Stimulated activated naive CD8-positive, alpha-beta T cell treated with anti-CD3 and anti-CD28 coated beads, Interleukin-15, Interleukin-2, amounts not matched to agents 100 U/mL and 50 U/mL, for 24 hours (primary cell): Measurements from ENCODE around the gene GPR152.
"Not testable (repeated sequence)": the region's sequence is repeated elsewhere in the genome, so short reads cannot be mapped to it uniquely, and the experiment has no call there.

ENCODE experiments used
- ATAC-seq: fragments of 150-1000 bp; cut with Tn5 transposase; one replicate; pipeline ENCODE4 v1.10.0; 2021
- DNase-seq: peaks from one replicate; pipeline ENCODE4 v3.0.0; 2021

The GPR152 gene

DNA sequence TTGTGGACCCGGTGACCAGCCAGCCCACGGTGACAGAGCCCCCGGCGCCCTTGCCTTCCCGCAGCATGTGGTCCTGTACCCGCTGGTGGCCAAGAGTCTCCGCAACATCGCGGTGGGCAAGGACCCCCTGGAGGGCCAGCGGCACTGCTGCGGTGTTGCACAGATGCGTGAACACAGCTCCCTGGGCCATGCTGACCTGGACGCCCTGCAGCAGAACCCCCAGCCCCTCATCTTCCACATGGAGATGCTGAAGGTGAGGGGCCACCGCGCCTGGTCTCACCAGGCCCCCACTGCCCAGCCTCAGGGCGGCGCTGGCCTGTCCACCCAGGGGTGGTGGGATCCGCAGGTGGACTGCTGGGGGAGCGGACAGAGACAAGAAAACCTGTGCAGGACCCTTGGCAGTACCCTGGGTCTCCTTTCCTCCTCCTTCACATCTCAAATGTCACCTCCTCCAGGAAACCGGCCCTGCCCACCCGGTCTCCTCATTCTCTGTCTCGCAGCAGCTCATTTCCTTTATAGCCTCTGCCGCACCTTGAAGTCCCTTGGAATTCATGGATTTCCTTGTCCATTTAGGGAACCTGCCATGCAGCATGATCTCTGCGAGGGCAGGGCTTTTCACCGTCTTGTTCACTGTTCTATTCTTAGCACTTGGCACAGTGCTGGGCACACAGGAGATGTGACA is 36.8 kb upstream of the GPR152 start:
- no peak for DNase-seq
- no peak for ATAC-seq

DNA sequence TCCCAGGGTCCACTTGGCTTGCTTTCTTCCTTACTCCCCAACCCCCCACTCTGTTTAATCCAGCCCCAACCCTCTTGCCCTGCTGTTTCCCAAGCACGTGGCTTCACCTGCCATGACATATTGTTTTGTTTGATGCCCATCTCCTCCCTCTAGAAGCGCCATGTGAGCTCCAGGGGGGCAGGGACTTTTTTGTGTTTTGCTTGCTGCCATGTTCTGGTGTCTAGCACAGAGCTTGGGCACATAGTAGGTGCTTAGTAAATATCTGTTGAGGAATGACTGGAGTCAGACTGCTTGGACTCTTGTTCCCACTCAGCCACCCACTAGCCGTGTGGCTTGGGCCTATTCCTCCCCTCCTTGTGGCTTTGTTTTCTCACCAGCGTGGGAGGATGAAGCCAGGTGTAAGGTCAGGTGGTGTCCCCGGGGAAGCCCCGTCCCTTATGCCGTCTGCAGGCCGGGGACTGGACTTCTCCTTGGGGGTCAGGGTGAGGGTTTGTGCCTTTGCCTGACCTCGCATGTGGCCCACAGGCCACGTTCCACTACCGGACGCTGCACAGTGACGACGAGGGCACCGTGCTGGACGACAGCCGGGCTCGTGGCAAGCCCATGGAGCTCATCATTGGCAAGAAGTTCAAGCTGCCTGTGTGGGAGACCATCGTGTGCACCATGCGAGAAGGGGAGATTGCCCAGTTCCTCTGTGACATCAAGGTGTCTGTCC is 34.1 kb upstream of the GPR152 start:
- ATAC-seq, result no peak
- DNase-seq, result peak; percentile 73

DNA sequence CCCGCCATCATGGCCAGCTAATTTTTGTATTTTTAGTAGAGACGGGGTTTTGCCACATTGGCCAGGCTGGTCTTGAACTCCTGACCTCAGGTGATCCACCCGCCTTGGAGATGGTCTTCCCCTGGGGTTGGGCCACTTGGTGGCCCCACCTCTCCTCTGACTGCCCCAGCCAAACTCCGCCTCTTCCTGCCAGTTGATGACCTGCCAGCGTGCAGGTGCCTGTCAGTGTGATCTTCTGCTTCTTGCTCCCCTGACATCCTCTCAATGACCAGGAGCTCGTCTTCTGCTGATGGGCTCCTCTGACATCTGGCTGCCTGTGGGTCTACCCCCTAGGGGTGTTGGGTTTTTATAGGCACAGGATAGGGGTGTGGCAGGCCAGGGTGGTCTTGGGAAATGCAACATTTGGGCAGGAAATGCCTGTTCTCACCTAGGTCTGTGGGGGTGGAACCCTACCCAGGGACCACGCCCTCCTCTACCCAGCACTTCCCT is 33.4 kb upstream of the GPR152 start:
- ATAC-seq, result not testable (repeated sequence)
- peak; percentile 75 for DNase-seq

DNA sequence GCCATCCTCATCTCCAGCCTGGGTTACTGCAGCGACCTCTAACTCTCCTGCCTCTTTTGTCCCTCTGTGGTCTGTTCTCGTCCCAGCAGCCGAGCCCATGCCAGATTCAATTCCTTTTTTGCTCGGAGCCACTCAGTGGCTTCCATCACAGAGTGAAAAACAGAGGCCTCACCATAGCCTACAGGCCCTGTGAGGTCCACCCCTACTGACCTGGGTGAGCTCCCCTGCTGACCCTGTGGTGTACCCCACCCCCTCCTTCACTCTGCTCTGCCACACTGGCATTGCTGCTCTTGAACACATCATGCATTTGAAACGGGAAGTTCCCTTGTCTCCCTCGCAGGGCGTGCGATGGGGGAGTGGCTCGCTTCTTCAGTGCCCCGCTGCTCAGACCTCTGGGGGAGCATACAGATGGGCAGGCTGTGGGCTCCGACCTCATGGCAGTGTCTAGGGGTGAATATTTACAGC is 32.4 kb upstream of the GPR152 start:
- DNase-seq (peak; percentile 83), ATAC-seq (peak; percentile 35)

DNA sequence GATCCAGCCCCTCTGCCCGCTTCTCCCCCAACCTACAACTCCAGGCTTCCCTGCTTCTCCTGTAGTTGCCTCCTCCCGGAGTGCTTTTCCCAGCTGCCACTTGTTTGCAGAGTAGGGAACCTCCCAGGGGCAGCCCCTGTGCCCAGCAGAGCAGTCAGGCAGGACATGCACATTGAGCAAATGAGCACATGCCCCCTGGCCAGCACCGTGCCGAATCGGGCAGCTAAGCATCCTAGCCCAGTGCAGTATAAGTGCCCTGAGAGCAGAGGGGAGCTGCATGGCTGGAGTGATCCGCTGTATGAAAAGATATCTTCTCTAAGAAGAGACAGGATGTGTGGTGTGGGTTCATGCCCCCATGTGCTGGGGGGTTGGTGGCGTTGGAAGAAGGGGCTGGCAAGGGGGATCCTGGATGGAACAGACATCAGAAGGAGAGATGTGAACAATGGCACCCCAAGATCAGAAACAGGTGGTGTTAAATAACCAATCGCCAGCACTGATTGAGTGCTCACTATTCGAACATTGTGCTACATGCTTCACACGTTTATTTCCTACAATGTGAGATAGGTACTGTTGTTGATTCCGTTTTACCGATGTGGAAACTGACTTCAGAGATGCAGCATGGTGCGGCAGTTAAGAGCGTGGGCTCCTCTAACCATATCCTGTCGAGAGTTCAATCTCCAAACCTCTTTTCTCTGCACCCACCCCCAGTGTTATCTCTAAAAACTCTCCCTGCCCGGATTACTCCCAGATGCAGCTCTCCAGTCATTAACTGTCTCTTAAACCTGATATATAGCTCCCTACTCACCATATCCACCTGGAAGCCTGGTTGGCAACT is 31.5 kb upstream of the GPR152 start:
- ATAC-seq (peak; percentile 17), DNase-seq (peak; percentile 55)

DNA sequence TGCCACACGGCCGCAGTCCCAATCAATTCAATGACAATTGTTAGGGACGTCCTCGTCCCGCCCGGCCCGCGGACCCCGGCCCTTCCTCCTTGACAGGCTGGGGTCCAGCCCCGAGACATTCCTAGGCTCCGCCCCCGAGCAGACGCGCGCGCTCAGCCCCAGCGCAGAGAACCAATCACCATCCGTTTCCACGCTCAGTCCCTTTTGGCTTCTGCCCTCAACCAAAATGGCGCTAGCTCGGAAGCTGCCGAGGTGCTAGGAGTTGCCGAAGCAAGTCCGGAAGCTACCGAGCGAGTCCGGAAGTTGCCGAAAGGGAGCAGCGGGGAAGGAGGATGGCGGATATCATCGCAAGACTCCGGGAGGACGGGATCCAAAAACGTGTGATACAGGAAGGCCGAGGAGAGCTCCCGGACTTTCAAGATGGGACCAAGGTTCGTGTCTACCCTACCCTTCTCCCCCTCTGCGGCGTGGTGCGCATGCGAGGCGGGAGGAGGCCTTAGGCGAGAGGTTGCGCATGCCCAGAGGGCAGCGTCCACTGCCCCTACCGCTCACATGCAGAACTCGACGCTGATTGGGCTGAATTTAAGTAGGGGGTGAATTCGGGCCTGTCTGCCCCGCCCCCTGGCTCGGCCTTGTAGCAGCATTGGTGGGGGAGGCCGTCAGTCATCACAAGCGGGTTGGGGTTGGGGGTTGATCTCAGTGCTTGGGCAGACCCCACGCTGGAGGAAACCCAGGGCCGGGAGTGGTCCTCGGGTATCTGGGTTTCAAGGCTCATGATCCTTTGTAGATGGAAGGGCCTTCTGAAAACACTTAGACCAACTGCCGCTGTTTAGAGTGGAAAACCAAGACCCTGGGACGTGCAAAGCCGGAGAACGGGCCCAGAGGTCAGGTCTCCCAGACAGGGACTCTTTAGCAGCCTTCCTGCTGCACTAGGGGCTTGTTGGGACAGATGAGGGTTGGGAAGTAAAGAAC is 30.6 kb upstream of the GPR152 start, which contains the start of gene AIP:
AIP (plus strand) TSS at position 200 of the 972 bp plus-strand sequence; CDS start at position 333, 133 bp downstream.
- DNase-seq (peak; percentile 97), ATAC-seq (peak; percentile 66)

DNA sequence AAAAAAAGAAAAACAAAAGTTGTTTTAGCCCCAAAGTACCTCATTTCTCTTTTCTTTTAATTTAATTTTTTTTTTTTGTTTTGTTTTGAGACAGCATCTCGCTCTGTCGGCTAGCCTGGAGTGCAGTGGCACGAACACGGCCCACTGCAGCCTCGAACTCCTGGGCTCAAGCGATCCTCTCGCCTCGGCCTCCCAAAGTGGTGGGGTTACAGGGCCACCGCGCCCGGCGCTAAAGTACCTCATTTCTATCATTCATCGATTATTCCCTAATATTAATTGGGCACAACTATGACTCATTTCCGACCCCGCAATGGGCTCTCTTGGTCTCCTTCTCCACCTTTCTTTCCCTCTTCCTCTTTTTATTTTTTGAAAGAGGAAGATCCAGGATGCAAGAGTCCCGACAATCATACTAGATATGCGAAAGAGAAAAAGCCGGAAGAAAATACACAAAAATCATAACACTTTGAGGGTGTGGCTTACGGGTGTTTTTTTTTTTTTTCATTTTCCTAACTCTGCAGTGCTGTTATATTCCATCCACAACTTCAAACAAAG is 29.8 kb upstream of the GPR152 start:
- no peak for DNase-seq
- ATAC-seq, result no peak

DNA sequence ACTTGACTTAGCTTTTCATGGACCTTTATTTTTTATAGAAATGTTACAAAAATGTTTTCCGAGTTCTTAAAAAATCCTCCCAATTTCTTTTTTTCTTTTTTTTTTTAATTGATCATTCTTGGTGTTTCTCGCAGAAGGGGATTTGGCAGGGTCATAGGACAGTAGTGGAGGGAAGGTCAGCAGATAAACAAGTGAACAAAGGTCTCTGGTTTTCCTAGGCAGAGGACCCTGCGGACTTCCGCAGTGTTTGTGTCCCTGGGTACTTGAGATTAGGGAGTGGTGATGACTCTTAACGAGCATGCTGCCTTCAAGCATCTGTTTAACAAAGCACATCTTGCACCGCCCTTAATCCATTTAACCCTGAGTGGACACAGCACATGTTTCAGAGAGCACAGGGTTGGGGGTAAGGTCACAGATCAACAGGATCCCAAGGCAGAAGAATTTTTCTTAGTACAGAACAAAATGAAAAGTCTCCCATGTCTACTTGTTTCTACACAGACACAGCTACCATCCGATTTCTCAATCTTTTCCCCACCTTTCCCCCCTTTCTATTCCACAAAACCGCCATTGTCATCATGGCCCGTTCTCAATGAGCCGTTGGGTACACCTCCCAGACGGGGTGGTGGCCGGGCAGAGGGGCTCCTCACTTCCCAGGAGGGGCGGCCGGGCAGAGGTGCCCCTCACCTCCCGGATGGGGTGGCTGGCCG is 25.0 kb upstream of the GPR152 start:
- not testable (repeated sequence) for ATAC-seq

DNA sequence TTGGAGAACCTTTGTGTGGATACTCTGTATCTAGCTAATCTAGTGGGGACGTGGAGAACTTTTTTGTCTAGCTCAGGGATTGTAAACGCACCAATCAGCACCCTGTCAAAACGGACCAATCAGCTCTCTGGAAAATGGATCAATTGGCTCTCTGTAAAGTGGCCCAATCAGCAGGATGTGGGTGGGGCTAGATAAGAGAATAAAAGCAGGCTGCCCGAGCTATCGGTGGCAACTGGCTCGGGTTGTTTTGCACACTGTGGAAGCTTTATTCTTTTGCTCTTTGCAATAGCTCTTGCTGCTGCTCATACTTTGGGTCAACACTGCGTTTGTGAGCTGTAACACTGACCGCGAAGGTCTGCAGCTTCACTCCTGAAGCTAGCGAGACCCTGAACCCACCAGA is 24.2 kb upstream of the GPR152 start:
- ATAC-seq, DNase-seq: not testable (repeated sequence)

More for the DNA sequence above, 25.0 kb upstream of the GPR152 start:
- DNase-seq, result not testable (repeated sequence)

DNA sequence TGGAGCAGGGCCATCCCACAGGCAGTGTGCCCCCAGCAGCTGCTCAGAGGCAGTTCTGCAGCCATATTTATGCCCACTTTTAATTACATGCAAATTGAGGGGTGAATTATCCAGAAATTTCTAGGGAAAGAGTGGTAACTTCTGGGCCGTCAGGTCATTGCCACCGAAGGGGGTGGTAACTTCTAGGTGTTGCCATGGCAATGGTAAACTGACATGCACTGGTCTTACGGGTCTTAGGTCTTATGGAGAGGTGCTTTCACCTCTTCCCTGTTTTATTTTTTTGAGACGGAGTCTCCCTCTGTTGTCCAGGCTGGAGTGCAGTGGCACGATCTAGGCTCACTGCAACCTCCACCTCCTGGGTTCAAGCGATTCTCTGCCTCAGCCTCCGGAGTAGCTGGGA is 20.4 kb upstream of the GPR152 start:
- DNase-seq, result no peak
- ATAC-seq, result no peak

DNA sequence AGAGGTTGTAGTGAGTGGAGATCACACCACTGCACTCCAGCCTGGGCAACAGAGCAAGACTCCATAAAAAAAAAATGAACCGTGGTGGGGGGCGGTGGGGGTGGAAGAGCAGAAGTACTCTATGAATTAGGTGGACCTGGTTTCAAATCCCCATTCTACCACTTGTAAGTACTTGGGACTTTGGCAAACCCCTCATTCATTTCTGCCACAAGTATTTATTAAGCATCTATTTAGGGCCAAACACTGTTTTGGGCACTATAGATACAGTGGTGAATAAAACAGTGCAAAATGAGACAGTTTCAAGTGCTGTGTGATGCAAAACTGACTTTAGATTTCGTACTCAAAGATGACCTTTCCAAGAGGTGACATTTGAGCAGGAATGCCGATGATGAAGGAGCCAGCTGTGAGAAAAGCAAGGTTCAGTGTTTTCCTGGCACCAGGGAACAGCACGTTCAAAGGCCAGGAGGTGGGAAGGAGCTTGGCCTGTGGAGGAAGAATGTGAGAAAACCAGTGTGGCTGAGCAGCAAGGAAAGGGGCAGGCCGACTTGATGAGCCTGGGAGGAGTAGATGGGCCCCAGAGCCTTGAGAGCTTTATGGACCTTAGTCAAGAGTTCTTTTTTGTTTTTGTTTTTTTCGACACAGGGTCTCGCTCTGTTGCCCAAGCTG is 17.9 kb upstream of the GPR152 start:
- DNase-seq (no peak), ATAC-seq (no peak)

DNA sequence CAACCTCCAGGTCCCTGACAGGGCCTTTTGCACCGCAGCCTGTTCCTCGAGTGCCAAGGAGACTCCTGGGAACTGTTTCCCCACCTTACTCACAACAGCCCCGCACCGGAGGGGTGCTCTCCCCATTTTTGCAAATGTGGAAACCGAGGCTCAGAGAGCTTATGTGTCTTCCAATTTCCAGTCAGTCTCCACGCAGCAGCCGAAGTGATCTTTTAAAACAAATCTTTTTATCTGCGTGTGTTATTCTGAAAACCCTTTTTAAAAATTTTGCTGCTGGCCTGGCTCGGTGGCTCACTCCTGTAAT is 16.9 kb upstream of the GPR152 start:
- ATAC-seq, result peak; percentile 0
- DNase-seq, result no peak

DNA sequence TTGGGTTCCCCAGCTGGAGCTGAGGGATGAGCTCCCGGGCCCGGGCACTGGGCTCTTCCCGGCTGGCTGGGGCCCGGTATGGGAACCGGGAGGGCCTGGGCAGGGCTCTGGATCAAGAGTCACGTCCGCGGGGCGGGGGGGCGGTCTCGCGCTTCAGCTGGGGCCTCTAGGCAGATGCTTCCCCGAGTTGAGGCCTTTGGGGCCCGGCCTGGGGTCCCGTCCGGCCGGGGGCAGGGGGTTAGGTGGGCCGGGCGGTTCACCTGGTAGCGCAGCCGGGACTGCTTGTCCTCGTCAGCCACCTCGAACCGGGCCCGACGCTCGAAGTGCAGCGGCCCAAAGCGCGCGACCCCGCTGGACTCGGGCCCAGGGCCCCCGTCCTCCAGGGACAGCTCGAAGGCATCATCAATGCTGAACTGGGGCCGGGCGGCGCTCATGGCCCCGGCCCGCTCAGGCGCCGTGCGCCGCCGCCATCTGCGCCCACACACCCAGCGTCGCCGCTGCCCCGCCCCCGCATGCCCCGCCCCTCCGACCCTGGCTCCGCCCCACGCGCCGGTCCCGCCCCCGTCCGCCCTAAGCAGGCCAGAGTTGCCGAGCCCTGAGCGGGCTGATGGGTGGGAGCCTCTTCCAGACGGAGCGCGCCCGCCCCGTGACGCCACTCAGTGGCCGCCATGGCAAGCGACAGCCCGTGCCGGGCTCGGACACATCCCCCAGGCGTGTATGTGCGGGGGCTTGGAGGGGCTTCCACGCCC is 16.4 kb upstream of the GPR152 start, which contains the start of gene TMEM134:
TMEM134 (minus strand) TSS at position 493 of the 749 bp plus-strand sequence; CDS start at position 434, 59 bp downstream.
- ATAC-seq (peak; percentile 88), DNase-seq (peak; percentile 94)

DNA sequence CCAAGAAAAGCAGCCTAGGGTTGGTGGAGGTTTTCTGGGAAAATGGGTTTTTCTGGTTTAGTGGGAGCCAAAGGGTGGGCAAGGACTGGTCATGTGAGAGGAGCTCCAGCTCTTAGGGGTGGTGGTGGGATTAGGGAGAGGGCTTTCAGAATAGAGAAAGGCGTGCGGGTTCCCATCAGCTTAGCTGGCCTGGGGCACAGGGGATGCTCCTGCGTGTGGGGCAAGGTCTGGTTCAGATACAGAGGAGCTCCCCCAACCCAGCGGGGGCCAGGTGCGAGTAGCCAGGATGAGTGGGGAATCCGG is 15.9 kb upstream of the GPR152 start:
- no peak for DNase-seq

DNA sequence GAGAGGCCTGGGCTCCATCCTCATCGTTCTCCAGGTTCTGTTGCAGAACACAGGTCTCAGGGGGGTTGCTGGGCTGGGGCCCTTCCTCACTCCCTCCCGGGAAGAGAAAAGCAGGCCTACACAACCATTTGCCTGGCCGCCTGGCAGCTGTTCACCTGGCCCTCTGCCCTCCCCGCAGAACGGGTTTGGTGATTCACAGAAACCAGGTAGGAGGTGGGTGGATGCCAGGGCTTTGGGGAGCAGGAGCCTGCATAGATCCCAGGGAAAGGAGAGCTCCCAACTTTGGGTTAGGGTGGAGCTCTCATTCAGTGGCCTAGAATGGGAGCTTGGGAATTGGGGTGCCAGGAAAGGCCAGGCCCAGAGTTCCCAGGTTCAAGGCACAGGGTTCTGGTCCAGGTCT is 15.5 kb upstream of the GPR152 start:
- no peak for ATAC-seq
- DNase-seq, result peak; percentile 44

More for the DNA sequence above, 15.9 kb upstream of the GPR152 start:
- peak; percentile 1 for ATAC-seq

DNA sequence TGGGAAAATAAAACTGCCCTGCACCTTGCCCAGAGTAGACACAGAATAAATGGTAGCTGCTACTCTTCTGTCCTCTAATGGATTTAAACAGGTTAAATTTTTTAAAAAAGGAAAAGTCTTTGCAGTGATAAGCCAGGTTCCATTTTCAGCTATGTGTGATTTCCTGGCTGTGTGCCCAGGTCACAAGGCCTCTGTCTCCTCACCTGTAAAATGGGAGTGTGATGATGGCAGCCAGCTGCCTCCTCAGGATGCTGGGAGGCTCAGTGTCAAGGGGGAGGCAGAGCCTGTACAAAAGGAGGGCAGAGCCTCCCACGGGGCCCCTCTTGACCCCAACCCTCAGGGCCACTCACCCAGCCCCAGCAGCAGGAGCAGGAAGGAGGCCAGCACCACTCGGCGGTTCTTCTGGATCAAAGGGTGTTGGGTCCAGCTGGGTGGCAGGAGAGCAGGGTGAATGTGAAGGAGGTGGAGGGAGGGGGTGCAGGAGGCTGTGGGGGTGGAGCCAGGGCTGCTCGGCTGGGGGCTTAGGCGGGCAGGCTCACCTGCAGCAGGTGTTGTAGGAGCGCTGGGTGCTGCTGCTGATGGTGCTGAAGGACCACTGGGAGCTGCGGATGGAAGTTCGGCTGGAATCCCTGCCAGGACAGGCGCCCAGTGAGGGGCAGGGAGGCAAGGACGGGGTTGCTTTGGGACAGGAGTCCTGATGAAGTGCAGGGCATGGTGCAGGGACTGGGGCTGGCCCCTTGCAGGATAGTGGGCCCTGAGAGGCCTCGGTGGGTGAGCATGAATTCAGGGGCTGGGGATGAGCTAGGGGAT is 14.6 kb upstream of the GPR152 start:
- ATAC-seq (no peak), DNase-seq (no peak)

DNA sequence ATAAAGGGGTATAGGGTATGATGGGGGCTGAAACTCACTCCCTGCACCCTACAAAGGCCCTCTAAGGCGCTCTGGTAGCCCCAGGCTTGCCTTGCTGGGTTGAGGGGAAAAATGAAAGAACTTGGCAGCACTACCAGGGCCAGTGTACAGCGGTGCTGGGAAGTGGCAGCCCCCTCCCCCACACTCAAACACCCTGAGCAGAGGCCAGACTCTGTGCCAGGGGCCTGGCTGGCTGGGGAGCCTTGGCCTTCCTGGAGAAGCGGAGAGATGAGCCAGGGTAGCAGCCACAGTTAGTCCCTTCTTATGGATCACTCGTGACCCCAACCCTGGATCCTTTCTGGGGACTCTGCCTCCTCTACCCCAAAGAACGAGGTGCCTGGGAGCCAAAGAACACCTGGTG is 13.8 kb upstream of the GPR152 start:
- no peak for ATAC-seq

DNA sequence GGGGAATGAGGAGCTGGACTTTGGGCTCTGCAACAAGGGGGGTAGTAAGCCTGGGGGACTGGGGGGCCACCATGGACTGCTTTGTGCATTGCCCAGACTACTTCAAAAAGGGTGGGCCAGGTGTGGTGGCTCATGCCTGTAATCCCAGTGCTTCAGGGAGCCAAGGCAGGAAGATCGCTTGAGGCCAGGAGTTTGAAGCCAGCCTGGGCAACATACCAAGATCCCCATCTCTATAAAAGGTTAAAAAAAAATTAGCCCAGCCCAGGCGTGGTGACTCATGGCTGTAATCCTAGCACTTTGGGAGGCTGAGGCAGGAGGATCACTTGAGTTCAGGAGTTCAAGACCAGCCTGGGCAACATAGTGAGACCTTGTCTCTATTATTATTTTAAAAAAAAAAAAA is 13.0 kb upstream of the GPR152 start:
- not testable (repeated sequence) for DNase-seq, ATAC-seq

More for the DNA sequence above, 13.8 kb upstream of the GPR152 start:
- no peak for DNase-seq
